Activated CD8-positive, alpha-beta memory T cell treated with anti-CD3 and anti-CD28 coated beads for 36 hours (primary cell): Measurements from ENCODE around the gene CCDC158. TPM values are rescaled to one million over a fixed set of nuclear protein-coding genes. Genes with fewer than 3 reads are reported as not detected.

Experiments used
- CTCF ChIA-PET: fragments of 350-600 bp; sonication (Branson Sonifier 250); formaldehyde crosslinking; loops from one replicate; lab custom pipeline; 2021; ENCODE audit warnings: antibody characterized with exemption; lab: Charles Lee
- POLR2A ChIA-PET: fragments of 350-600 bp; sonication (Branson Sonifier 250); formaldehyde crosslinking; loops from one replicate; lab custom pipeline; 2021; ENCODE audit warnings: antibody characterized with exemption; lab: Charles Lee
- total RNA-seq, 2 experiments: library from RNA; stranded (reverse); gene quantifications; one replicate each; pipeline ENCODE4 v1.2.3, GENCODE V29; 2021

CCDC158 gene
- total RNA-seq, 2 experiments from 2014 or later = not detected

DNA sequence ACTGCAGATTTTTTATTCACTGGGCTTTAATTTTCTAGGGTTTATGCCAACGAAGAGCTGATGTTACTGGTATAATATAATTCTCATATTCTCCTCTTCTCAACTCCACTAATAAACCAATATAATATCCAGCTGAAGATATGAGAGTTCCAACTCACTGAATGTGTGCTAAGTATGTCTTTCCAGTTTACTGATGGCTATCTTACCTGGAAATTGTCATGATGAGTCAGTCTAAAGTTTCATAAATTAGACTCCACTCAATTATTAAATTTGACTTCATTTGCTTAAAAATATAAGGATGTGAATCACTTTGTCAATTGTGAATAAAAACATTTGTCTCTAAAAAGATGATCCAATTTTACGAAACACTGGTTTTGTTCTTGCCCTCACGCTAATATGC is 86.1 kb downstream of the CCDC158 start:
- ChIA-PET CTCF (no interaction called here), POLR2A (no interaction called here)

DNA sequence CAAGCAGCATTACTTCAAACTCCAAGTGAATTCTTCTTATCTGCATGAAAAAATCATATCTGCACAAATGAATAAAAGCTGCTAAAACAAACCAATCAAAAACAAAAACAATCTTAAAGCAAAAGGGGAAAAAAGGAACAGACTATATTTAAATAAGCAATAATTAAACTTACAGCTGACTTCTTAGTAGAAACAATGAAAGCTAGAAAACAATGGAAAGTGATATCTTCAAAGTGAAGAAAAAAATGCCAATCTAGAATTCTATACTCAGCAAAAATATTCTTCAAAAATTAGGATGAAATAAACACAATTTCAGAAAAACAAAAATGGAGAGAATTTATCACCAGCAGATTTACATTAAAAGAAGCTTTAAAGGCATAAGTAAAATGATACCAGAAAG is 94.4 kb downstream of the CCDC158 start:
- POLR2A ChIA-PET = no interaction called here

DNA sequence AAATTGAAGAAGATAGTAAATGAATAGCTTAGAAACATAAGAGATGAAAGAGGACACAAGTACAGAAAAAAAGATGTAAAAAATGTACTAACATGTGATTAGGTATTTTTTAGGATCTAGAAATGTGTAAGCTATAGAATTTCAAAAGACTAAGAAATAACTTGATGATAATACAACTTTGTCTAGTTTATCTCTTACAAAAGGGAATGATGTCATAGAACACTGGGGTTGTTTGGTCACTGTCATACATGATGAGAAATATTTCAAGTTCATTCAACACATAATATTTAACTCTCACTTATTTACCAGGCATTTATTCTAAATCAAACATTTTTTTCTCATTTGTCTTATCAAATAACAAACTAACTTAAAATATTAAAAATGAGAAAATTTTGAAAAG is 95.9 kb downstream of the CCDC158 start:
- ChIA-PET POLR2A (no interaction called here), CTCF (no interaction called here)

More for the DNA sequence above, 94.4 kb downstream of the CCDC158 start:
- CTCF ChIA-PET = no interaction called here

DNA sequence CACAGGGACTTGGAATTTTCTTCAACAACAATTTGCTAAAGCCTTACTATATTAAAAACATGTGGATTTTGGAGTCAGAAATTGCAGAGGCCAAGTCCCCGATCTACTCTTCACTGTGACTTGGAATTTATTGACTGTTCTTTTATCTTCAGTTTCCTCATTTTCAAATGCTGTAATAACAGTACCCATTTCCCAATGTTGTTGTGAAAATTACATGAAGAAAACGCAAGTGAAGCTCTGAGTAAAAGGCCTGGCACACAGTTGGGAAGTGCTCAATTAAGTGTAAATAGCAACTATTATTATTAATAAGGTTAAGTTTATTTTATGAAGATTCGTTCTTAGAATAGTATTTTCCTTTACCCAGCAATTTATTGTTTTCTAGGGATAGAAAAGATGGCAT is 98.7 kb downstream of the CCDC158 start:
- POLR2A ChIA-PET = no interaction called here

DNA sequence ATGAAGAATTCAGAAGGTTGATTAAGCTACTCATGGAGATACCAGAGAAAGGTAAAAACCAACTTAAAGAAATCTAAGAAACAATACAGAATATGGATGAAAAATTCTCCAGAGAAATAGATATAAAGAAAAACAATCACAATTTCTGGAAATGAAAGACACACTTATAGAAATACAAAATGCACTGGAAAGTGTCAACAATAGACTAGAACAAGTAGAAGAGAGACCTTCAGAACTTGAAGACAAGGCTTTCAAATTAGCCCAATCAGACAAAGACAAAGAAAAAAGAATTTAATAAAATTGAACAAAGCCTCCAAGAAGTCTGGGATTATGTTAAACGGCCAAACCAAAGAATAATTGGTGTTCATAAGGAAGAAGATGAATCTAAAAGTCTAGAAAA is 104.8 kb downstream of the CCDC158 start:
- POLR2A ChIA-PET = no interaction called here
- CTCF ChIA-PET = interaction anchor here (0.7 kb wide), 1 partner anchor 61 kb away, joined by 4 read pairs; no protein-coding TSS in a partner anchor

More for the DNA sequence above, 98.7 kb downstream of the CCDC158 start:
- CTCF ChIA-PET = no interaction called here

DNA sequence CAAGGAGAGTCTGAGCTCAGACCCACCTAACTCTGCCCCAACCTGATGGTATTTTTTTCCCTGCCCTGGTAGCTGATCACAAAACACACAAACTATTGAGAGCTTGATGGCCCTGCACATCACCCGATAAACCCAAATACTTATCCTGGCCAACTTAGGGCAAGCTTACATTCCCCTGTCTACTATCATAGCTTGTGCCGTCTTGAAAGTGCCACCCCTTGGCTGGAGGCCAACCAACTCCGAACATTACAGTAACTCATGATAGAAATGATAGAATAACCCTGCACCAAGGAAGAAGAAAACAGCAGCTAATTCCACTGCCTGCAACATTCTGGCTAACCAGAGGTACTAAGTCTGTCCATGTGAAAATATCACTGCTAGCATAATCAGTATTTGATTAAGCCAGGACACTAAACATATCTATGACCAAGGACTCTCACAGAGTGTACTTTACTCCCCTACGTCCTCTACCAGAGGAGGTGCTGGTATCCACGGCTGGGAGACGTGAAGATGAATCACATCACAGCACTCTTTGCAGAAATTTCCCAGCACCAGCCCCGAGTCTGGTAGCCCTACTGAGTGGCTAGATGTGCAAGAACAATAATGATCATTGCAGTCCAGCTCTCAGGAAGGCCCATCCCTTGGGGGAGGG is 105.5 kb downstream of the CCDC158 start:
- ChIA-PET POLR2A (no interaction called here), CTCF (no interaction called here)

DNA sequence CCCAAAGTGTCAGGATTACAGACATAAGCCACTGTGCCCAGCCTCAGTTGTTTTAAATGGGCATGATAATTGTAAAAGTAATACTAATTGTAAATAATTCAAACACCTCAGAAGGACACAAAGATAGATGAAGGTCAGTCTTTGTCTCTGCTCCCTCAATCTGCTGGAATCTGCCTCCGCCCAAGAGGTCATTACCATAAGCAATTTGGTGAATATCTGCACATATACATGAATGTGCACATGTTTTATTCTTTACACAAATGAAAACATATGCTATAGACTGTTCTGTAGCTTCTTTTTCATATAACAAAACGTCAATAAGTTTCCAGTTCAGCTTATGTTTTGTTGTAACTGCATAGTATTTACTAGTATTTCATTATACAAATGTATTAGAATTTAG is 107.4 kb downstream of the CCDC158 start:
- ChIA-PET POLR2A (no interaction called here), CTCF (interaction anchor here (0.8 kb wide), 1 partner anchor 61 kb away, joined by 3 read pairs; no protein-coding TSS in a partner anchor)

DNA sequence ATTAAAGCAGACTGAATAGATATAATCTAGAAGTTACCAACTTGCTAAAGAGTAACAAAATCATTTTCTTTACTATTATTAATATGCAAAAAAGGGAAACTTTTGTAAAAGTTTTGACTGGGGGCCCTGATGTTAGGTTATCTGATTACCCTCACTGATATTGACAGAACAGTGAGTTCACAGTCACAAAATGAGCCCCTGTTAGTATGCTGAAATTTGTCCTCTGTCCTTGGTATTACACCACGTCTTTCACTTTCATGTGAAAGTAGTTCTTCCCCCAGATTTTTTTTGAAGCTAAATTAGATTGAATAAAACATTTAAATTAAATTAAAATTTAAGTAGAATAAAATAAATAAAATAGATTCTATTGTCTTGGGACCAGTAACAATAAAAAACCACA is 108.5 kb downstream of the CCDC158 start:
- CTCF ChIA-PET = no interaction called here
- POLR2A ChIA-PET = no interaction called here

DNA sequence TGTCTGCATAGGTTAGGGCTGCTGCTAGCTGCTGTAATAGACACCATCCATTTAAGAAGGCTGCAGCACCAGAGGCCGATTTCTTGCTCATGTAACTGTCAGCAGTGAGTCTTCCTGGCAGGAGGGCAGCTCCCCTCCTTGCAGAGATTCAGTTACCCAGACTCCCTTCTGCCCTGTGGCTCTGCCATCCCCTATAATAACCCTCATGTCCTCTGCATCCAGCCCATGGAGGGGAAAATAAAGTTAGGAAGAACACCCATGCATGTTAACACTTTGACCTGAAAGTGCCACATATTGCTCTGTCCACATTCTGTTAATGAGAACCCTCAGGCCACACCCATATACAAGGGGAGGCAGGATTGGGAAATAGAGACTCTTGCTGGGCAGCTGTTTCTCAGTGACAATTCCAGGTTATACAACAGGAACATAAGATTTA is 109.0 kb downstream of the CCDC158 start:
- ChIA-PET POLR2A (no interaction called here), CTCF (no interaction called here)

DNA sequence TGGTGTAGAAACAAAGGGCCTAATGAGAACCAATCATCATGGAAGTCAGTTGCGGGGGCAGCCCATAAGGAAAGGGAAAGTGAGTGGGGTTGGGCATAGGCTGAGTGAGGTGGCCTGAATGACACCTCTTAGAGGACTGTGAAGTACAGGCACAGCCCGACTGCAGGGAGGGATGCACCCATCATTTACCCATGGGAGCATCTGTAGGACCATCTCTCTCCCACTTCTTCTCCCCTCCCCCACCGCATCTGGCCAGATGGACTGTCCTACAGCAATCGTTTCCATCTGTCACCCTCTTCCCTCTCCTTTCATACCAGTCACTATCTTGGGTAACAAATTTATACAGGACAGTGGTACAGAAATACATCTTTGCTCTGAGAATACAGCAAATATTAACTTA is 110.3 kb downstream of the CCDC158 start:
- CTCF ChIA-PET = no interaction called here
- POLR2A ChIA-PET = no interaction called here

DNA sequence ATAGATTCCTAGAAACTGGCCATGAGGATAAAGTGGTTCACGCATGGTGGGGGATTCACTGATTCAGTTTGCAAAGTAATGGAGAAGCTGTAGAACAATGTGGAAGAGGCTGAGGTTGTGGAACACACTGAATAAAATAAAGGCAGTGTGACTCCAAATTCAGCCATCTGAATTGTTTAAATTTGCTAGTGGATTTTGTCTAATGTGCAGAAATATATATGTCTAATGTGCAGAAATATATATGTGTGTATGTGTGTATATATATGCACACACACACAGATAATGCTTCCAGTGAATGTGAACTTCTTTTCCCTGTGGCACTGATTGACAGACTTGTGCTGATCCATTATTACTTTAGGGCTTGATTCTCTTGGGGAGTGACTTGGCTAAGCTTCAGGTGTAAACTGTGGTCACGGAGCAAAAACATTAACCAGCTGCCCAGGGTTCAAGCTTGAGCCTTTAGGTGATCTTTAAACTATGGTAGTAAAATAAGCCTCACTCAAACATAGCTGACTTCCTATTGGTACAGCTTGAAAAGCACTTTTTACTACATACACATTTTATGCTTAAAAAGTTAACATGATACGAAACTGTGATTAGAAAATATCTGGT is 110.9 kb downstream of the CCDC158 start:
- ChIA-PET POLR2A (no interaction called here), CTCF (no interaction called here)

DNA sequence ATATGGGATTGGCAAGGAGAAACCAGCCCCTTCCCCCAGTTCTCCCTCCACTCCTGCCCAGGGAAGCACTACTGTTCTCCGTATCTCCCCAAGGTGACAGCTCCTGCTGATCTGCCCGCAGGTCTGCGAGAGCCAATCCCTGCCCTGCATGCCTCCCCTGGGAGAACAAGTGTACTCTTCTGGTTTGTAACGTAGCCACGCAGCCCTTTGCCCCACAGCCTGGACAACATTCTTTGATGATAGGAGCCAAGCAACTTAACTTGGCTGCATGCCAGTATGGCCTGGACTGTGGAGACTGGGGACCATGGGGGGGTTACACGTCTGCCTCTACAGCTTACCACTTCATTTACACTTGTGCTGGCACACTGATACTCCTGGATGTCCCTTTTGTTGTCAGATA is 112.4 kb downstream of the CCDC158 start:
- ChIA-PET POLR2A (no interaction called here), CTCF (interaction anchor here (0.7 kb wide), 1 partner anchor 133 kb away, joined by 3 read pairs; no protein-coding TSS in a partner anchor)

DNA sequence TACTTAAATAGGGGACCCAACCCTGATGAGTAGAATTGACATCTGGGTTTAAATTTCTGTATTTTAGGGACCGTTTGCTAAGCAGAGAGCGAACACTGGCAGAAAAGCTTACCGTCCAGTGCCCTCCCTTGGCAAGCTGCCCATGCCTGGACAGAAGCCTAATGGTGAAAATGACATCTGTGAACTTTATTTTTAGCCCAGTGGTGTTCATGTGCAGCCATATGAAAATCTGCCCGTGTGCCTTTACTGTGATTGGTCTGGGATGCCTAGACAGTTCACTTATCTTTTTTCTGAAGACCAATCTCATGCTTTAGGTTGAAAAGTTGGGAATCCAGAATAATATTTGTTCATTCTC is 113.3 kb downstream of the CCDC158 start:
- ChIA-PET CTCF (no interaction called here), POLR2A (no interaction called here)

DNA sequence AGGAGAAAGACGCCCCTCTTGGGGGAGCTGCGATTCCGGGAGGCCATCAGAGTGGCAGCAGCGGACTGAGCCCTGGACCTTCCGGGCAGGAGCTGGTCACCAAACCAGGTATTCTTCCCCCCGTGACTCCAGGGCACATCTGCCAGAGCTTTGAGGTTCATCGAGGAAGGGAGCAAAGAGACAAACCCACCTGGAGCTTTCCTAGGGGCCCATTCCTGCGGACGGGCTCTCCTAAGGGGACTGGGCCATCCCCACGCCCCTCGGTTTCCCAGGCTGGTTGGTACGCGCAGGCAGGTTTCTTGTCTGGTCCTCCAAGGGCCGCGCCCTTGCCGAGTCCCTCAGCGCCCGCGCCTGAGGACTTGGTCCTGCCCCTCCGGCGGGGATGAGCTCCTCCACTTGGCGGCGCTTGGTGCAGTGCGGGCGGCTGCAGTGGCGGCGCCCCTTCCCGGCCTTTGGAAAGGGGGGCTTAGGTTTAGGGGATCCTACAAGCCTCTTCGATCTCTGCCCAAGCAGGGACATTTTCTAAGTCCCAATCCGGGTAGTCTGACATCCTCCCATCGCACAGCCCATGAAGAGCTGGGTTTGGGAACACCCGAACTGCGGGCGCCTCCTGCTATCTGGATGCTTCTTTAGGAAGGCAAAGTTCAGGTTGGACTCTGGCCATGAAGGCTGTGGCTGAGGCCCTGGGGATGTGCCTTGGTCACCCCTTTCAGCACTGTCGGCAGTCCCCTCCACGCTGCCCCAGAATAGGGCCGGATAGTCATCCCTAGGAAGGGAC is 113.9 kb downstream of the CCDC158 start:
- ChIA-PET CTCF (interaction anchor here (0.7 kb wide), 1 partner anchor 9 kb away, joined by 3 read pairs; no protein-coding TSS in a partner anchor), POLR2A (no interaction called here)

DNA sequence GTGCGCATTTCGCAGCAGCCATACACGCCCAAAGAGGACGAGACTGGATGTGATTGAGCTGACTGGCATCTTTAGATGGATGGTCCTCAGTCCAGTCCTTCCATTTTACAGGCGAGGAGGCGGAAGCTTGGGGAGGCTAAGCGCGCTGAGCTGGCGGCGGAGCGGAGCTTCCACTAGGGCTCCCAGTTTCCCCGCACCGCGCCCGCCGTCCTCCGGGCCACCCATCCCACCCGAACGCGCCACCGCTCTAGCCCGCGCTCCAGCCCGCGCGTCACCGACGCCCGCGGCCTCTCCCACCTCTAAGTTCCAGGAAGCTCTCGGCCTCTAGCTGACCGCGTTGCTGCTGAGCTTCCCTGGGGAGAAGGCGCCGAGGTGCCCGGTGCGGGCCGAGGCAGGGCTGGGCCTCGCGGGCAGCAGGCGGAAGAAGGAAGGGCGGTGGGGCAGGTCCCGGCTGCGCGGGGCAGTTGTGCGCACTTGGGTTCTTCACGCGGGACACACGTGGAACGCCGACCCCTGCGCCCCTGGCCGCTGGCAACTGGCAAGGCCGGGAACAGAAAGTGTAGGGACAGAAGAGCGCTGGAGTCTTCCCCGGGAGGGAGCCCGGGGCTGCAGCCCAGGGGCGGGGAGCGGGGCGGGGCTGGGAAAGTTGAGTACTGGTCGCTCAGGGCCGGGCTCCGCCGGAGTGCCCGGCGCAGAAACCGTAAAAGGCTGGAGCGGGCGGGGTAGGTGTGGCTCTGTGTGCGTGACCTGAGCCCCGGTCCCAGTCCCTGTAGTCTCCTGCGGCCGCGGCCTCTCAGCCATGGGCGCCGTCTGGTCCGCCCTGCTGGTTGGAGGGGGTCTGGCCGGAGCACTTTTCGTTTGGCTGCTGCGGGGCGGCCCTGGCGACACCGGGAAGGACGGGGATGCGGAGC is 114.7 kb downstream of the CCDC158 start, which contains the start of gene STBD1:
Gene STBD1, plus strand, starts transcription at position 763 of the 911 bp plus-strand sequence. Its CDS starts 37 bp downstream, at position 800.
- ChIA-PET POLR2A (no interaction called here), CTCF (interaction anchor here (0.7 kb wide), 1 partner anchor 8 kb away, joined by 3 read pairs; no protein-coding TSS in a partner anchor)

DNA sequence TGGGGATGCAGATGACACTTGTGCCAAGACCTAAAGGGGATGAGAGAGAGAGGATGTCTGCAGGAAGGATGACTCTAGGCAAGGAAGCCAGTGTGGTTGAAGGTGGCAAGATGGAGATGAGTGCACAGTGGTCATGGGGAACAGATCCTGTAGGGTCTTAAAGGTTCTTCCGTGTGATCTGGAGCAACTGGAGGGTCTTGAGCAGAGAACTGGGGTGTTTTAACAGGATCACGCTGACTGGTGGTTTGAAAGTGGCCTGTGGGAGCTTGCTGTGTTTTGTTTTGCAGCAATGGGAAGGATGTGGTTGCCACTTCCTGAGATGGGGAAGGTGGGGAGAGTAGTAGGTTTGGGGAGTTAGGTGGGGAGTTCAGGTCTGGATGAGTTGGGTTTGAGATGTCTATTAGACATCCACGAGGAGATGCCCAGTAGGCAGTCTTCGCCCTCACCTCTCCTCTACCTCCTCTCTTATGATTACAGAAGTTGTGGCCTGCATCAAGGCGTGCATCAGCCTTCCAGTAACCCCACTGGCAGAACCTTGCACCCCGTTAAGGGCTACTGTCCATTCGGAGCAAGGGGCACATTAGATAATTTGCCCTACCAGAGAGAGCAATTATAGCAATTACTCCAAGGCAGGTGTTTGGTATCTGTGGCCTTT is 115.8 kb downstream of the CCDC158 start:
- ChIA-PET POLR2A (no interaction called here), CTCF (no interaction called here)

DNA sequence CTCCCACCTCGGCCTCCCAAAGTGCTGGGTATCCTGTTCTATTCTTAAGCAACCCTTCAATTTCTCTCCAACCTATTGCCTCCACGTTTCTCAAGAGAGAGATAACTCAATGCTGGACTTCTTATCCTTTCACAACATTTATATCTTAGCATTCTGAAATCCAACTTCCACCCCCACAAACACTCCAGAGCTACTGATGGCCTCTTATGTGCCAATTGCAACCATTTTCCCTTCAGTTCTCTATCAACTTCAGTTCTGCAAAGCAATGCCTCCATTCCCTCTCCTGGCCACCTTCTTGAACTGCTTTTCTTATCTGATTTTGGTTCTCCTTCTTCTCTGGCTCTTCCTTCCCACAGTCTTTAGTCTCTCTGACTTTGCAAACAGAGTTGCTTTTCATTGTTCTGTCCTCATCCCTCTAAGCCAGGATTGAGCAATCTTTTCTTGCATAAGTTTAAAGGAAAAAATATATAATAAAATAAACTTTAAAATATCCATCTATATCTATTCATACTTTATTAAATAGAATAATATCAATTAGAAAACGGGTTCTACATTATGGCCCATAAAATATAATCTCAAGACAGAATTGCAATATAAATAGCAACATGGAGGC is 118.0 kb downstream of the CCDC158 start:
- POLR2A ChIA-PET = no interaction called here
- CTCF ChIA-PET = no interaction called here

DNA sequence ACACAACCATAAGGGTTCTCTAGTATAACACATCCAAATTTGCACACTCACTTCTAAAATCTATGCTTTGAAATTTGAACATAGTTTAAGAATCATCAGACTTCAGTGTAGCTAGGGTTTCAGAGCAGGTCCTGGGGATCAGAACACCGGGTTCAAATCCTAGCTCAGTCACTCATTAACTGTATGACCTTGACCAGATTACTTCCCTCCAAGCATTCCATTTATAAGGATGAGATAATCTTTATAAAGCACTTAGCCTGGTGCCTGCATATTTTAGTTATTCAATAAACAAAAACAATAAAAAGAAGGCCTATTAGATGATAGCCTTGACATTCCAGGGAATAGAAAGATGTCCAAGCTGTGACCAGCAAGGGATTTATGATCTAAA is 119.2 kb downstream of the CCDC158 start:
- POLR2A ChIA-PET = no interaction called here
- CTCF ChIA-PET = no interaction called here
